Lower lobe of right lung (tissue), 2 donors: Measurements from ENCODE around the gene GUF1. TPM values are rescaled to one million over a fixed set of nuclear protein-coding genes. Genes with fewer than 3 reads are reported as not detected.

Source experiments
- ATAC-seq, 2 donors: fragments of 200-7000 bp; cut with Tn5 transposase; one replicate each; pipeline ENCODE4 v1.9.1; 2020 to 2022; ENCODE audit warnings: mild to moderate bottlenecking in 2 of 2, moderate library complexity in 2 of 2
- DNase-seq: peaks from one replicate; pipeline ENCODE4 v3.0.0-alpha.2; 2020
- H3K27ac ChIP-seq: fragments of 200-600 bp; one replicate; pipeline ENCODE4 v1.8.0; 2022
- H3K27me3 ChIP-seq: fragments of 200-600 bp; one replicate; pipeline ENCODE4 v1.8.0; 2022; ENCODE audit warnings: low read depth
- H3K36me3 ChIP-seq: fragments of 200-600 bp; one replicate; pipeline ENCODE4 v1.8.0; 2022; ENCODE audit warnings: mild to moderate bottlenecking
- H3K4me1 ChIP-seq: fragments of 200-600 bp; one replicate; pipeline ENCODE4 v1.8.0; 2022
- H3K4me3 ChIP-seq: fragments of 200-600 bp; one replicate; pipeline ENCODE4 v1.8.0; 2022; ENCODE audit warnings: mild to moderate bottlenecking
- H3K9me3 ChIP-seq: fragments of 200-600 bp; one replicate; pipeline ENCODE4 v1.8.0; 2022
- intact Hi-C: fragments of 100-400 bp; cut with DNase I; formaldehyde crosslinking; loops from one replicate; pipeline ENCODE4 v1.11.0; 2022
- total RNA-seq: library from RNA; stranded (reverse); fragmentation: NEBNext Ultra II Directional; extraction: Animal tissue kit (Norgen Biotek cat#: 25700); gene quantifications from one replicate; pipeline ENCODE4 v1.2.1, GENCODE V29; 2021
- TF ChIP-seq, protein P1 (sequence below): fragments of 200-600 bp; IDR thresholded peaks from one replicate; pipeline ENCODE4 v1.8.0; 2022; ENCODE audit warnings: antibody characterized with exemption, mild to moderate bottlenecking
- donor health status: DM: no; HTN: yes; CAD: no; lungs with severe emphysema.

GUF1 gene
- total RNA-seq, 1 donor from 2014 or later = 18.4 TPM

GRCh38 chr4:44646151-44646550 lies 32.1 kb upstream of the GUF1 start:
- Histone ChIP-seq H3K4me1 (no peaks in the 10 kb centered on the region), H3K4me3 (no peak overlapping the region), H3K9me3 (peaks cover 4% of the 10 kb centered on the region), H3K36me3 (no peaks in the 10 kb centered on the region), H3K27me3 (no peaks in the 10 kb centered on the region), H3K27ac (no peak overlapping the region)
- ATAC-seq = no peak
- DNase-seq = no peak
- TF ChIP-seq, protein P1, sequence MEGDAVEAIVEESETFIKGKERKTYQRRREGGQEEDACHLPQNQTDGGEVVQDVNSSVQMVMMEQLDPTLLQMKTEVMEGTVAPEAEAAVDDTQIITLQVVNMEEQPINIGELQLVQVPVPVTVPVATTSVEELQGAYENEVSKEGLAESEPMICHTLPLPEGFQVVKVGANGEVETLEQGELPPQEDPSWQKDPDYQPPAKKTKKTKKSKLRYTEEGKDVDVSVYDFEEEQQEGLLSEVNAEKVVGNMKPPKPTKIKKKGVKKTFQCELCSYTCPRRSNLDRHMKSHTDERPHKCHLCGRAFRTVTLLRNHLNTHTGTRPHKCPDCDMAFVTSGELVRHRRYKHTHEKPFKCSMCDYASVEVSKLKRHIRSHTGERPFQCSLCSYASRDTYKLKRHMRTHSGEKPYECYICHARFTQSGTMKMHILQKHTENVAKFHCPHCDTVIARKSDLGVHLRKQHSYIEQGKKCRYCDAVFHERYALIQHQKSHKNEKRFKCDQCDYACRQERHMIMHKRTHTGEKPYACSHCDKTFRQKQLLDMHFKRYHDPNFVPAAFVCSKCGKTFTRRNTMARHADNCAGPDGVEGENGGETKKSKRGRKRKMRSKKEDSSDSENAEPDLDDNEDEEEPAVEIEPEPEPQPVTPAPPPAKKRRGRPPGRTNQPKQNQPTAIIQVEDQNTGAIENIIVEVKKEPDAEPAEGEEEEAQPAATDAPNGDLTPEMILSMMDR = no peak
- intact Hi-C loops = no loop called here

- no peaks in the 10 kb centered on the region for H3K27me3 ChIP-seq
- no peaks in the 10 kb centered on the region for H3K36me3 ChIP-seq
- H3K4me1 ChIP-seq = no peaks in the 10 kb centered on the region
- intact Hi-C loops = no loop called here
- no peaks in the 10 kb centered on the region for H3K9me3 ChIP-seq
- H3K27ac ChIP-seq = no peak within 1 kb of the TSS
- TF ChIP-seq, protein P1 = no peak
- no peak for ATAC-seq
- DNase-seq = no peak
- no peak within 1 kb of the TSS for H3K4me3 ChIP-seq
These were observed 26.8 kb upstream of the GUF1 start, which contains the start of gene YIPF7 for GRCh38 chr4:44651425-44651824. Gene YIPF7 (minus strand): TSS chr4:44651625. CDS start chr4:44650100, 1,525 bp downstream.

DNA sequence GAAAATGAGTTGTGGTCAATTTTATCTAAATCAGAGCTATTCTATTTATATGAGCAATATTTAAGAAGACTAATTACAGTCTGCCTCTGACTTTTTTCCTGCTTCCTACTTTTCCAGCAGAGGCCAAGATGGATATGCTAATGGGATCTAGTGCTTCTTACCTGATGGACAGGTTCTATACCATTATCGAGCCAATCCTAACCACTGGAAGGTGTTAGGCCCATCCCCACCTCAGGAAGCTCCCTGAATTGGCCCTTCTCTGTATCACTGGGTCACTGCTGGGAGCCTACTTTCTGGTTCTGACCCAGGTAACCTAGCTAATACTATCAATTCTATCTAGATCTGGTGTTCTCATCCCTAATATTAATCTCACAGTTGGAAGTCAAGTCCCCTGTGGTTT lies 26.2 kb upstream of the GUF1 start:
- no peaks in the 10 kb centered on the region for H3K36me3 ChIP-seq
- H3K27me3 ChIP-seq = no peaks in the 10 kb centered on the region
- no peak overlapping the region for H3K27ac ChIP-seq
- H3K9me3 ChIP-seq = no peaks in the 10 kb centered on the region
- no peak overlapping the region for H3K4me3 ChIP-seq
- DNase-seq (no peak), ATAC-seq (no peak)
- TF ChIP-seq, protein P1 = no peak
- no peaks in the 10 kb centered on the region for H3K4me1 ChIP-seq
- intact Hi-C loops = no loop called here

GRCh38 chr4:44660396-44660795 lies 17.8 kb upstream of the GUF1 start:
- Histone ChIP-seq H3K27me3 (no peaks in the 10 kb centered on the region), H3K36me3 (no peaks in the 10 kb centered on the region), H3K4me1 (no peaks in the 10 kb centered on the region), H3K4me3 (no peak overlapping the region), H3K27ac (no peak overlapping the region), H3K9me3 (no peaks in the 10 kb centered on the region)
- ATAC-seq (no peak), DNase-seq (no peak)
- intact Hi-C loops = no loop called here
- TF ChIP-seq, protein P1 = no peak

DNA sequence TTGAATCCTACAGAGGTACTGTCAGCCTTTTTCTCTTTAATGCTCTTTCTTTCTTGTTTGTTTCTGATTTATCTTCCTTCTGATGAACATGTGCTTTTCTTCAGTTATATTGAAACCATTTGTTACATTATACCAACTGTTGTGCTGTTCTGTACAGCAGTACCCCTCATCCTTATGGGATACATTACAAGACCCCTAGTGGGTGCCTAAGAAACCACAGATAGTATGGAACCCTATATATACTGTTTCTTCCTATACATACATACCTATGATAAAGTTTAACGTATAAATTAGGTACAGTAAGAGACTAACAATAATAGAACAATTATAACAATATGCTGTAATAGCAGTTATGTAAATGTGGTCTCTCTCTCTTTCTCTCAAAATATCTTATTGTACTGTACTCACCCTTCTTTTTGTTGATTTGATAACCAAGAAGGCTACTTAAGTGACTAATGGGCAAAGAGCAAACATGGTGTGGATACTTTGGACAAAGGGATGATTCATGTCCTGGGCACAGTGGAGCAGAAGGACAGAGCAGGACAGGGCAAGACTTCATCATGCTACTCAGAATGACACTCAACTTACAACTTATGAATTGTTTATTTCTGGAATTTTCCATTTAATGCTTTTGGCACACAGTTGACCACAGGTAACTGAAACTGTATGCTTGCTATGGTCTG lies 16.1 kb upstream of the GUF1 start:
- Histone ChIP-seq H3K27me3 (no peaks in the 10 kb centered on the region), H3K4me3 (no peak overlapping the region), H3K4me1 (no peaks in the 10 kb centered on the region), H3K36me3 (no peaks in the 10 kb centered on the region), H3K27ac (no peak overlapping the region), H3K9me3 (no peaks in the 10 kb centered on the region)
- DNase-seq = no peak
- TF ChIP-seq, protein P1 = no peak
- intact Hi-C loops = no loop called here
- no peak for ATAC-seq
